GM10248 (cell line): ENCODE results near the gene ACVR1C.

ENCODE experiments used
- CTCF ChIA-PET: fragments of 300-600 bp; sonication (Branson Sonifier 250); formaldehyde crosslinking; extraction: SDS; loops from one replicate; lab custom pipeline; 2021; ENCODE audit warnings: antibody characterized with exemption; lab: Yijun Ruan, JAX
- POLR2A ChIA-PET: fragments of 350-650 bp; sonication (Branson Sonifier 250); formaldehyde crosslinking; extraction: SDS; loops from one replicate; lab custom pipeline; 2020; ENCODE audit warnings: antibody characterized with exemption; lab: Yijun Ruan, JAX
- DNase-seq: peaks from one replicate; pipeline ENCODE4 v3.0.0; 2012; ENCODE audit errors: extremely low spot score
- TF ChIP-seq, protein P1 (sequence below): IDR thresholded peaks from 2 replicates; pipeline ENCODE4 v1.5.1; 2012; ENCODE audit warnings: mild to moderate bottlenecking, low read depth; ENCODE audit errors: extremely low read depth, missing control alignments, control extremely low read depth

Gene ACVR1C

DNA sequence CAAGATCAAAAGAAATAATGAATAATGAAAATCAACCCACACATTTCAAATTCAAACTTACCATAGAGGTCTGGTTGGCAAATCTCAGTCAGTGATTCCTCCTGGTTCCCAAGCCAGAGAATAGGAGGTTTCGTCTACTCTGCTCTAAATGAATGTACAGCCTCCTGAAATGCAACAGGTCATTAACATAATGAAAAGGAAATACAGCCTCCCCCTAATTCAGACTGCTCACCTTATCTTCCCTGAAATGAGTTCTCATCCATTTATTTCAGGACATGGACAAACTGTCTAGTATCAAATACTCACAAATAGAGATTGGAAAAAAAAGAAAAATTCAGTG lies 141.4 kb downstream of the ACVR1C start:
- ChIA-PET POLR2A (no interaction called here), CTCF (interaction anchor here (1.3 to 4.0 kb wide), 5 partner anchors 10 to 151 kb away, joined by 3 to 18 read pairs (median 7); no protein-coding TSS in a partner anchor)
- TF ChIP-seq, protein P1, sequence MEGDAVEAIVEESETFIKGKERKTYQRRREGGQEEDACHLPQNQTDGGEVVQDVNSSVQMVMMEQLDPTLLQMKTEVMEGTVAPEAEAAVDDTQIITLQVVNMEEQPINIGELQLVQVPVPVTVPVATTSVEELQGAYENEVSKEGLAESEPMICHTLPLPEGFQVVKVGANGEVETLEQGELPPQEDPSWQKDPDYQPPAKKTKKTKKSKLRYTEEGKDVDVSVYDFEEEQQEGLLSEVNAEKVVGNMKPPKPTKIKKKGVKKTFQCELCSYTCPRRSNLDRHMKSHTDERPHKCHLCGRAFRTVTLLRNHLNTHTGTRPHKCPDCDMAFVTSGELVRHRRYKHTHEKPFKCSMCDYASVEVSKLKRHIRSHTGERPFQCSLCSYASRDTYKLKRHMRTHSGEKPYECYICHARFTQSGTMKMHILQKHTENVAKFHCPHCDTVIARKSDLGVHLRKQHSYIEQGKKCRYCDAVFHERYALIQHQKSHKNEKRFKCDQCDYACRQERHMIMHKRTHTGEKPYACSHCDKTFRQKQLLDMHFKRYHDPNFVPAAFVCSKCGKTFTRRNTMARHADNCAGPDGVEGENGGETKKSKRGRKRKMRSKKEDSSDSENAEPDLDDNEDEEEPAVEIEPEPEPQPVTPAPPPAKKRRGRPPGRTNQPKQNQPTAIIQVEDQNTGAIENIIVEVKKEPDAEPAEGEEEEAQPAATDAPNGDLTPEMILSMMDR: no peak
- no peak for DNase-seq

DNA sequence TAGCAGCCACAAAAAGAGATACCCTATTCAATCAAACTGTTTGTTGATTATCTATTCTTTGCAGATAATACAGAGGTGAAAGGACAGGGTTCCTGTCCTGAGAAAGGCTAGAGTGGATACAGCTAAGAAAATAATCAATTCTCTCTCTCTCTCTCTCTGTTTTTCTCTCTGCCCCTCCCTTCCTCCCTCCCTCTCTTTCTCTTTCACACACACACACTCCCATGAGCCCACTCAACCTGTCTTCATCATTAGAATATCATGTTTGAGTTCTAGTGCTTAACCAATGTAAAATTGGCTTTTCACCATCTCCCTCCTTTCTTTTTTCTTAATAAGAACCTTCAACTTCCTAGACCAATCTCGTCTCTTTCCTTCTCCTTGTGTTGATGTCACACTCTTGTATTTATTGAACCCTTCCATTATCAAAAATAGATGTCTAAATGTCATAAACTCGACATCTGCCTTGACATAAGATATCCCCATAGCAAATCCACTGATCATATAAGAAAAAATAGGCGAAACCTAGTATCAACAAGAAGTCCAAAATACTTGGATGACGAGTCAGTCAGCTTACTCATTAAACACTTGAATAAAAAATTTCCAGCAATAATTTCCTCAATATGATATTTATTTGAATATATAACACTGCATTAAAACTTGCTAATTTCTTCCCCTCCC lies 141.9 kb downstream of the ACVR1C start:
- ChIA-PET POLR2A (no interaction called here), CTCF (interaction anchor here (1.0 to 1.5 kb wide), 6 partner anchors 11 to 266 kb away, joined by 3 to 5 read pairs (median 3); no protein-coding TSS in a partner anchor)
- no peak for DNase-seq
- TF ChIP-seq, protein P1: no peak

DNA sequence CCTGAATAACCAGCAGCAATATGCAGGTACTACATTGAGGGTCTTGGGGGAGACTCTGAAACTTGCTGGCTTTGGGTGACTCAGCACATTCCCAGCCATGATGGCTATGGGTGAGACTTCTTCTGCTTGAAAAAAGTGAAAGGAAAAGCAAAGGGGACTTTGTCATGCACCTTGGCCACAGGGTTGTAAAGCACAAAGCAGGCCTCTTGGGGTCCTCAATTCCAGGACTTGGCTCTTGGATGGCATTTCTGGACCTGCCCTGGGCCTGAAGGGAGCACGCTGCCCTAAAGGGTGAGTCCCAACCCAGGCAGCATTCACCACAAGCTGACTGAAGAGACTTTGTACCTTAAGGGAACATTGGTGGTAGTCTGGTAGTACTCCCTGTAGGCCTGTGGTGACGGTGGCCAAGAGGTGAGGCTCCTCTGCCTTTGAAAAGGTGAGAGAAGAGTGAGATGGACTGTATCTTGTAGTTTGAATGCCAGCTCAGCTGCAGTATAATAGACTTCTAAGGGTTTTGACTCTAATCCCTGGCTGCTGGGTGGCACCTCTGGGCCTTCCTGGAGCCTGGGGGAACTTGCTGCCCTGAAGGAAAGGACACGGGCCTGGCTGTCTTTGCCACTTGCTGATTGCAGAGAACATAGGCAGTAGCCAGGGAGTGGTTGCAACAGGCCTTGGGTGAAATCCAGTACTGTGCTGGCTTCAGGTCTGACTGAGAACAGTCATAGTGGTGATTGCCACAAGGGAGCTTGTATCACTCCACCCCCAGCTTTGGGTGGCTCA lies 148.3 kb downstream of the ACVR1C start:
- ChIA-PET POLR2A (interaction anchor here (1.1 kb wide), 1 partner anchor 37 kb away, joined by 3 read pairs; the partner anchor contains the start of gene CYTIP), CTCF (interaction anchor here (1.0 to 3.3 kb wide), 10 partner anchors 10 to 179 kb away, joined by 3 to 31 read pairs (median 4); no protein-coding TSS in a partner anchor)
- TF ChIP-seq, protein P1: no peak
- no peak for DNase-seq

DNA sequence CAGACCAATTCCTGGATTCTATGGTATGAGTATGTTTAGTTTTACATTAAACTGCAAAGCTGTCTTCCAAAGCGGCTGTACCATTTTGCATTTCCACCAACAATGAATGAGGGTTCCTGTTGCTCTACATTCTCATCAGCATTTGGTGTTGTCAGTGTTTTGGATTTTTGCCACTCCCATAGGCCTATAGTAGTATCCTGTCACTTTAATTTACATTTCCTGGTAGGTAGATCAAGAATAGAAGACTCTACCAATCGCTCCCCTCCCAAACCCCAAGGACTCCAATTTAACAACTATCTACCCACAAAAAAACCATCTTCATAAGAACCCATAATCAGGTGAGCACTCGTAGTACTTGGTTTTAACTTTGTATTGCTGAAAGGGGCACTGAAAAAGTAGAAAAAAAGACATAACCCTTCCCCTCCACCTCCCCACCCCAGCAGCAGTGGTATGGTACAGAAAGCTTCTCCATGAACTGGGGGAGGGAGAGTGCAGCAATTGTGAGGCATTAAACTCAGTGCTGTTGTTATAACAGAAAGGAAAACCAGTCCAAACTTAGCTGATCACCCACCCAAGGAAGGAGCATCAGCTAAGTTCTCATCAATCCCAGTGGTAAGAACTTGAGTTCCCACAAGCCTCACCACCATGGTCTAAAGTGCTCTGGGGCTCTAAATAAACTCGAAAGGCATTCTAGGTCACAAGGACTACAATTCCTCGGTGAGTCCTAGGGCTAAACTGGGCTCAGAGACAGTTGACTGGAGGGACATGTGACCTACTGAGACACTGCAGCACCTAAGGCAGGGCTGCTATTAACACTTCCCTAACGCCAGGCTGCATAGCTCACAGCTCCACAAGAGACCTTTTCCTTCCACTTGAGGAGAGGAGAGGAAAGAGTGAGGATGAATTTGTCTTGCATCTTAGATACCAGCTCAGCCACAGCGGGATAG lies 149.3 kb downstream of the ACVR1C start:
- CTCF ChIA-PET: interaction anchor here (0.8 to 3.3 kb wide), 8 partner anchors 11 to 176 kb away, joined by 3 to 31 read pairs (median 4); no protein-coding TSS in a partner anchor
- TF ChIP-seq, protein P1: no peak
- POLR2A ChIA-PET: interaction anchor here (1.1 kb wide), 2 partner anchors 36 to 42 kb away, joined by 3 read pairs; partner anchors contain the start of gene CYTIP
- no peak for DNase-seq

DNA sequence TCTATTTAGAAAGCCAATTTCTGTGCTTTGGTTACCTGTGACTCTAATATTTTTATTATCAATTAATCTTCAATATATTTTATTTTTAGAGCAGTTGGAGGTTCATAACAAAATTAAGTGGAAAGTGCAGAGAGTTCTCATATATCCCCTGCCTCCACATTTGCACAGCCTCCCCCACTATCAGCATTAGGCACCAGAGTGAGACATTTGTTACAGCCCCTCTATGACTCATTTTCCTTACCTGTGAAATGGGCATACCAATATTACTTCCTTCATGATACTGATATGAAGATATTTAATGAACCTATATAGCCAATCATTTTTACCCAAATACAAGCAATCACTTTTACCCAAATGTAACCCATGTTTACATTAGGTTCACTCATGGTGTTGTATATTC lies 150.7 kb downstream of the ACVR1C start:
- TF ChIP-seq, protein P1: no peak
- DNase-seq: no peak
- ChIA-PET POLR2A (no interaction called here), CTCF (interaction anchor here (0.9 to 1.8 kb wide), 4 partner anchors 10 to 150 kb away, joined by 4 to 7 read pairs (median 6); no protein-coding TSS in a partner anchor)
